Bone marrow (tissue), 2 donors: Measurements from ENCODE around the gene PRMT3.
"Not testable (repeated sequence)": the region's sequence is repeated elsewhere in the genome, so short reads cannot be mapped to it uniquely, and the experiment has no call there.

Source experiments
- DNase-seq, 2 donors: peaks; one replicate each; lab custom pipeline; 2025; lab: John Stamatoyannopoulos, UW

The PRMT3 gene

DNA sequence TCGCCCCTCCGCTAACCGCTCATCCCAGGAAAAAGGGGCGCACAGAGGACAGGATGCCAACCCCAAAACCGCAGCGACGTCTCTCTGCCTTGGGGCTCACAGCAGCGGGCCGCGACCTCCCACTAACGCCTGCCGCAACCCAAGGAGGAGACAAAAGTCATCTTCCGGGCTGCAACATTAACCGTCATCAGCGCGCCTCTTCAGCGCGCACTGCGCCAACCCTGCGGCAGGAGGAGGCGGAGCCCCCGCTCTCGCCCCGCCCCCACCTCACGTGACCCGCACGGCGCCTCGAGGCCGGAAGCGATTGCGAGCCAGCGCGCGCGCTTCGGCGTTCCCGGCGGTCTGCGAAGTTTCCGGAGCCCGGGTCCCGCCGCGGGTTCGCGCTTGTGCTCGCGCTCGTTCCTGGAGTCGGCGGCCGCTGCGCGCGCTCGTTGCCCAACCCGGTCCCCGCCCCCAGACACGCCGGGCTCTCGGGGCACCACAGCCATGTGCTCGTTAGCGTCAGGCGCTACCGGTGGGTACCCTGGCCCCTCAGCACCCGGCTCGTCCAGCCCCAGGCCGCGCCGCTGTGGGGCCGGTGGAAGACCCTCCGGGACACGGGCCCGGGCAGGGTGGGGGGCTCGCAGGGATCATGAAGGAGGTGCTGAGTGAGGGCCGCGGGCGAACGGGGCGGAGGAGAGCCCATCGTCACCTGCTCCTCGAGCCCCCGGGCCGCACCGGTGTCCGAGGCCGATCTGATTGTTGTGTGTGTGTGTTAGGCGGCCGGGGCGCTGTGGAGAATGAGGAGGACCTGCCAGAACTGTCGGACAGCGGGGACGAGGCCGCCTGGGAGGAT is at the start of gene PRMT3:
Gene PRMT3, plus strand, starts transcription at position 456 of the 835 bp plus-strand sequence. Its CDS starts 31 bp downstream, at position 487.
- peak; percentile 92 to 94 for DNase-seq

DNA sequence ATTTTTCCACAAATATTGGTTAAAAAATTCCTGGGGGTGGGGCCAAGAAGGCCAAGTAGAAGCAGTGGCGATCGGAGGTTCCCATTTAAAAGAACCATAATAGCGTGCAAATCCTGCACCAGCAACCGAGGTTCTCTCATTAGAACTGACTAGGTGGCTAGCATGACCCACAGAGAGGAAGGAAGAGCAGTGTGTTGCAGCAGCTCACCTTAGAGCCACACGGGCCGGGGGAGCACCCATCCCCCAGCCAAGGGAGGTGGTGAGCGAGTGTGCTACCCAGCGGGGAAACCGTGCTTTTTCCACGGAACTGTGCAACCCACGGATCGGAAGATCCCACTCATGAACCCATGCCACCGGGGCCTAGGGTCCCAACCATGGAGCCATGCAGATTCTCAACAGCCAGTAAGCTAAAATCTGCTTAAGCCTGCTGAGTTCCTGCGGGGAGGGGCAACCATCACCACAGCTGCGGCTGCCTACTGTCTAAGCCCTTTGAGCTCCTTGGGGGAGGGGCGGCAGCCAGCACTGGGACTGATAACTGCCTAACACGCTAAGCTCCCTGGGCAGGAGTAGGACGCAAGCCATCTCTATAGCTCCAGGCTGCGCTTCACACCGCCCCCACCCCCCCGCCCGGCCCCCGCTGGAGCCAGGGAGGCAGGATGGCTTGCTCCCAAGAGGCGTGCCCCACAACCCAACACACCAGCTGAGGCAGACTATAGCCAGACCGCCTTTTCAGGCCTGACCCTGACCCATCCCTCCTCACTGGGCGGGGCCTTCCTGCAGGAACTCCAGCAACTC is 45.0 kb upstream of the PRMT3 start:
- DNase-seq, result no peak

DNA sequence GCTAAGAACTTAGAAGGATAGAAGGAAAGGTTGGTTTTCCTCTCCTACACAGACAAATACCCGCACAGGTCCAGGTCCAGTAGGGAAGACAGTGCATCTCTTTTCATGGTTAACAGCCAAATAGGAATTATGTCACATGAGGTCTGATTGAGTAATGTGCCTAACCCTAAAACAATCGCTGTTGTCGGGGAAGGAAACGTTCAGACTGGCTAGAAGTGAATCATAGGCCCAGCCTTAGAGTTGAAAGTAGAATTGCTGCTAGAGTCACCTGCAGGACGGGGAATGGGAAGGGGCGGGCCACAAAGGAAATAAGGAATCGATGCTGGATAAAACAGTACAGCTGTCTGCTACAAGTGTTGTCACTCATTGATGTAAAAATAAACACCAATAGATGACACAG is 36.4 kb upstream of the PRMT3 start:
- DNase-seq, result no peak

DNA sequence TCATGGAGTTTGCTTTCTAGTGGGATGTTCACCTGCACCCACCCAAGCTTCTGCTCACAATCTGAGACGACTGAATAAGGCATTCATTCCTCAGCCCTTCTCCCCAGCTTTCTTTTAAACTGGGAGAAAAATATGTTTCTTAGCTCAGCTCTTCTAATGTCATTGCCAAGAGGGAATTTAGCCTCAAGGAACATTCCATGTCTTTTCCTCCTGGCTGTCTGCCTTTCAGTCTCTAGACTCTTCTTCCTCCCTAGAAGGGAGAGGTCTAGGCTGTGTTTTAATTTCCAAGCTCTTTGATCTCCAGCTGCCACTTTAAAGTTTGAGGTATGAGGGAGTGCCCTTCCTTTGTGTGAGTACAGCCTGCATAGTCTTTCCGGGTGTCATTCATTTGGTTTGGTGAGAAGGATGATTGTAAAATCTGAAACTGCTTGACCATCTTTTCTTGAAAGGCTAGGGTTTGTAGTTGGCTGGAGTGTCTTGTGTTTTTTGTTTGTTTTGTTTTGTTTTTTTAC is 35.7 kb upstream of the PRMT3 start:
- DNase-seq, result no peak

DNA sequence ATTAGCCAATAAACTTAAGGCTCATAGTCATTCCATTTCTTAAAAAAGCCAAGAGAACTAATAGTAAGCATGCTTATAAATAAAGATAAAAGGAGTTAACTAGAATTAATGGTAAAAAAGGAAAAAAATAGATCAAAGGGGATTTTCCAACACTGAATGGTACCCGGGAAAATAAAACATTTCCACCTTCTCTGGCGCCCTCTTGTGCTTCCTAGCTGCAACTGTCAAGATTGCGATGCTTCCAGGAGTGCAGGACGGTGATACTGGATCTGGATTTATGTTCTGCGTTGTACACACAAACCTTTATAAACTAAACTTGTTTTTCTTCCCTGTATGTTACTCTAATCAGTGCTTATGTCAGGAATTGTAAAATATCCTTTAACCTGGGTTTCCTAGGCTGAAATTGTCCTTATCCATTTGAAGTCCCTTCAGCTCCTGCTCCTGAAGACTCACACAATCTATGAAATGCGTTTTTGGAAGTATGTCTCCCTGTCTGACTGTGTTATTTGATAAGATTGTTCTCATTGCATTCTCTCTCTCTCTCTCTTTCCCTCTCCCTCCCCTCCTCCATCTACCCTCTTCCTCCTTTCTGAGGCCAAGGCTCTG is 33.6 kb upstream of the PRMT3 start:
- DNase-seq, result no peak

DNA sequence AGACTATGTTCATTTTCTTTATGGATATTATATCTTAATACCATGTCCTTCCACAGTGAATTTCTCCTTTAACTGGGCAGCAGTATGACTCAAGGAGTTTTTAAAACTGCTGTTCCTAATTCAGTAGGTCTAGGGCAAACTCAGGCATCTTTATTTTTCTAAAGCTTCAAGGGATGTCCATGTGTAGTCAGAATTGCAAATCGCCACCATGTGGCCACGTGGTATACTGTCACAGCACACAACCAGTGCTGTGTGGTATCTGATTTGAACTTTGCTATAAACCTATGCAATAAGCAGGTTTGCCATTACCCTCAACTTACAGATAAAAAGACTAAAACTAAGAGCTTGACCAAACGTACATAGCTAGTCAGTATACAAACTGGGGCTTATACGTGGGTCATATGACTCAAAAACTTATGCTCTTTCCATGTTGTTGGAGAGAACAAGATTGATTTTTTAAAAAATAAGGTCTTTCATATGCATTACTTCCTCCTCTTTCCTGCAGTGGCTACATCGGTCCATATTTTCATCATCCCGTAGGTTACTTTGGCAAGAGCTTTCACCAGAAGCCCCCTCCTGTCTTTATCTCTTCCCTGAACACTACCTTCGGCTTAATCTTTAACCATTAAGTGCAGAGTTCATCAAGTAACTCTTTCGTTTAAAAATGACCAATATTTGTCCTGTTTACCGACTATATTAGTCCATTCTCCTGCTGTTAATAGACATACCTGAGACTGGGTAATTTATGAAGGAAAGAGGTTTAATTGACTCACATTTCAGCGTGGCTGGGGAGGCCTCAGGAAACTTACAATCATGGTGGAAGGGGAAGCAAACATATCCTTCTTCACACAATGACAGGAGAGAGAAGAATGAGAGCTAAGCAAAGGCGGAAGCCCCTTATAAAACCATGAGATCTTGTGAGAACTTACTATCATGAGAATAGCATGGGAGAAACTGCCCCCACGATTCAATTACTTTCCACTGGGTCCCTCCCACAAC is 32.0 kb upstream of the PRMT3 start:
- no peak for DNase-seq

DNA sequence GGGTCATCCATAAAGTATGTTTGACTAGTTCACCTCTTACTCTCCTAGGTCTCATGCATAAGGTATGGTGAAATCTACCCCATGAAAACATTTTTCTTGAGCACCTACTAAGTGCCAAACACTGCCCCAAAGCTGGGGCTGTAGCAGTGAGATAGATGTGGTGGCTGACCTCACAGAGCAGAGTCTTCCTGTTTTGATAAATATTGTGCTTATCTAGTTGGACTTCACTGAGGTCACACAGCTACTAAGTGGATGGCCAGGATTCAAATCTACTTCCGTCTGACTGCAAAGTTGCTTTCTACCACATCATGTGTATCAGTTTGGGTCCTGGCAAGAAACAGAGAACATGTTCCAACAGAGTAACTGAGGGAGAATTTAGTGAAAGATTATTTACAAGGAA is 30.4 kb upstream of the PRMT3 start:
- no peak for DNase-seq

DNA sequence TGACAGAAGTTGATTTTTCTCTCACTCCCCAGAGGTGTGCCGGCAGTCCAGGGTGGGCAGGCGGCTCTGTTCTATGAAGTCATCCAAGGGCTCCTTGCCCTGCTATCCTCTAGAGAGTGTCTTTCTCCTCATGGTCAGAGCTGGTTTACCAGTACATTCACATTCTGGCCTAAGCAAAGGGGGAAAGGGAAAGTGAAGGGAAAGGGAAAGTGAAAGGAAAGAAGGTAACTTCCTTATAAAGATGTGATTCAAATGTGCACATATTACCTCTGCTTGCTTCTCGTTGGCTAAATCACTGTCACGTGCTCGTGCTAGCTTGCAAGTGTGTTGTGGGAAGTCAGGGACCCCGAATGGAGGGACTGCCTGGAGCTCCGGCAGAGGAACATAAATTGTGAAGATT is 26.9 kb upstream of the PRMT3 start:
- DNase-seq, result peak in 1 of 2 donors; percentile 77

DNA sequence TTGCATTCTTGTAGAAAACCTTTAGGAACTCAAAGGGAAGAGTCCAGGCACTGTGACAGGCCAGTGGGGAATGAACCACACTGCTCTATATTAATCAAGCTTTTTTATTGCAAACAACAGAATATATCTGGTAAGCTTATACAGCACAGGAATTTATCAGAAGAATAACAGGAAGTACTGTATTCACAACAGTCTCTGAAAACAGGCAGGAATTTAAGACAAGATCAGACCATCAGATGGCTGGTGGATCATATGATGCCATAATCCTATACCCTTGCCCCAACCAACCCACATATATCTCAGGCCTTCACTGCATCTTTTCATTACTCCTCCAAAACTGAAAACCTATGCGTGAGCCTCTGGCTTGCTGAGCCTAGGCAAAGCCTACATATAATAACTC is 25.0 kb upstream of the PRMT3 start:
- no peak for DNase-seq

DNA sequence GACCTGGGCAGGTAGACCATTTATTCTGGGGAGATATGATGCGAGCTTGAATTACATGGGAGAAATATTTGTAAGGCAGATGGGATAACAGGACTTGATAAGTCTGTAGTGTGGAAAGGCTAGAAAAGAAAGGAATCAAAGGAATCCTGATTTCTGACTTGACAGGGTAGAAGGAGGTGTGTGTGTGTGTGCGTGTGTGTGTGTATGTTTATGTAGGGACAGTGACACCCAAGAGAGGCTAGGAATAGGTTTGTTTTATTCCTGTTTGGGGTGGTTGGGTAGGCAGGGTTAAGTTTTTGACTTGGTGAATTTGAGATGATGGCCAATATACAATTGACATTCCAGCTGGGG is 24.4 kb upstream of the PRMT3 start:
- DNase-seq, result no peak

DNA sequence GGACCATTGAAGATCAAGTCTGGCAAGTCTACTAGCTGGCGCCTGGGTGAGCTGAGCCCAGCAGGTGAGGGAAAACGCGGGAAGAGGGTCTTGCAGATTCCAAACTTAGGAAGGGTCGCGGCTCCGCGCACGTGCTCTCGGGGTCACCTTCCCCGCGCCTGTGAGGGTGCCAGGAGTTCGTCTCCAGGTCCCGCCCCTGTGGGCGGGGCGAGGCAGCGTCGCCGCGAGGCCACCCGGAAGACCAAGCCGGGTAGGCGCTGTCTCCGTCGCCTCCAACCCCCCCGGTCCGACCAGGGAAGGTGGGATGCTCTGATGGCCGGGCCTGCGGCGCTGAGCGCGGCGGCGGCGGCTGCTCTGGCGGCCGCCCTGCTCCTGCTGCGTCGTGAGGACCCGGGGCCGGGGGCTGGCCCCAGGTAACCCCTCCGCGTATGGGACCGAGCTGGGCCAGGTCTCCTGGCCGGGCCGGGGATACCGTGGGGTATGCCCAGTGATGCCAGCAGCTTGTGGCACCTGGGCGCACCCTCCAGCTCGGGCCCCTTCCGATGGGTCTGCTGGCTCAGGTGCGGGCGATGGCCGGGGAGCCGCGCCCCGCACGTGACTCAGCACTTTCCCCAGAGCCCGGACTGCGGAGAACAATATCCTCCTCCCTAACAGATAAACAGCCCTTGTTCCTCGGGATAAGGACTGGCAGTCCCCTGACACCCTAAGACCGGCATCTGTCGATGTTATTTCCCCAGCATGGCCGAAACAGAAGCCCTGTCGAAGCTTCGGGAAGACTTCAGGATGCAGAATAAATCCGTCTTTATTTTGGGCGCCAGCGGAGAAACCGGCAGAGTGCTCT is 23.8 kb upstream of the PRMT3 start, which contains the start of gene HTATIP2:
Gene HTATIP2, plus strand, starts transcription at position 215 of the 841 bp plus-strand sequence. Its CDS starts 524 bp downstream, at position 739.
- peak; percentile 40 to 56 for DNase-seq

DNA sequence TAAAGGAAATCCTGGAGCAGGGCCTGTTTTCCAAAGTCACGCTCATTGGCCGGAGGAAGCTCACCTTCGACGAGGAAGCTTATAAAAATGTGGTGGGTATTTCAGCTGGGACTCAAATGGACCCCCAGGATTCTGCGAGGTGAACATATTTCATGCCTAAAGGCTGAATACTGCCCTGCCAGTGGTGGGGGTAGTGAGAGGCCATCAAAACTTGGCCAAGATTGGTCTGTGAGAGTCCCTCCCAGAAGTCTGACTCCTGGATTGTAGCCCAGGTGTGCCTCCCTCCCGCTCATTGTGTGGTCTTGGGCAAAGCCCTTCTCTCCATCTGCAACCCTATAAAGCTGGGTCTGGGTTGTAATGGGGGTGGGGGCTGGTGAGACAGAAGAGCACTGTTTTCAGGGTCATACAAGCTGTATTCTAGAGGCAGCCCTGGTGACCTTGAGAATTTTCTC is 23.1 kb upstream of the PRMT3 start:
- no peak for DNase-seq

DNA sequence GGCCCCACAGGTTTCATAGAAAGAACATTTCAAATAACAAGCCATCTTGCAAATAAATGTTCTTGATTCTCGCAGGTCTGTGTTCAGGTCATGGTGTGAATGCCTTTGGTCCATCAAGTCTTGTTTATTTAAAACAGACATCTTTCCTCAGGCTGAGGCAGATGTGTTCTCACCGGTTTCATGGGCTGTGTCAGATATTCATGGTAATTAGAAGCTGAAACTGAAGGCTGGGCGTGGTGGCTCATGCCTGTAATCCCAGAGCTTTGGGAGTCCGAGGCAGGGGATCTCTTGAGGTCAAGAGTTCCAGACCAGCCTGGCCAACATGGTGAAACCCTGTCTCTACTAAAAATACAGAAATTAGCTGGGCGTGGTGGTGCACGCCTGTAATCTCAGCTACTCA is 22.1 kb upstream of the PRMT3 start:
- not testable (repeated sequence) for DNase-seq

DNA sequence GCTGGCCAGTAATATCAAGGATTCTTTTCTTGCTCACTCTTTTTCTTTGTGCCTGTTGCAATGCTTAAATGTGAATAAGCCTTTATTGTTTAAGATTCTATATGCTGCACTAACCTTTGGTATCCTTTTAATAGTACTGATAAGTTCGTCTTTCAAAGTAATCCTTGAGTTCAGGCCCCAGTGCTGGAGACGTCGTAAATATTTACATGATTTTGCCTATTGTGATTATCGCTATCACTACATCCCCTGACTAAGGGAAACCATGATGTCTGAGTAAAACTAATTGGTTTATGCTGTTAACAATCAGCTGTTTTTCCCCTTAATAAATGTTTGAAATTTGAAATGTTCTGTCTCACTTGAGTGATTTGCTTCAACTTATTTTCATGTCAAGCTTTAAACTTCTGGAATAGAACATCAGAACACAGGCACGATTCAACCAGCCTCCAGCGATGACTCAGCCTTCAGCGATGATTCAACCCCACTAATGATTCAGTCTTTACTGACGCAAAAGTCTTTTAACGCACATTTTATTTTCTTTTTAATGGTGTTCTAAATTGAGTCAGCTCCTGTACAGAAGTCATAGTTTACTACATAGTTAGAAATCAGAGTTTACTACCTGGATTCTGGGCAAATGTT is 20.1 kb upstream of the PRMT3 start:
- peak; percentile 10 to 70 for DNase-seq

DNA sequence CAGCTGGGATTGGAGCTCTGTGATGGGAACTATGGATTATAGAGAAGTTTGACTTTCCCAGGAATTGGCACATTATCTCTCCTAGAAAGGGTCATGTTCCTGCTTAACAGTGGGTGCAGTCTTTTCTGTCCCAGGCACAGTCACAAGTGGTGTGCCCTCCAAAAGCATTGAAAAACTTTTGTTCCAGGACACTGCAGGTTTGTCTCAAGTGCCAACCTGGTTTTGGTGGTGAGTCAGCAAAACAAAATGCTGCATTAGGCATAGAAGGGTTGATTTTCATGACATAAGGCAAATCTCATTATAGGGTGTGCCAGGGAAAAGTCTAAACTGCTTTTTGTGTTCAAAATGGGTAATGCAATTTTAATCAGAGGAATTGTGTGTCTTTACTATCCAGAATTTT is 19.1 kb upstream of the PRMT3 start:
- DNase-seq, result no peak

DNA sequence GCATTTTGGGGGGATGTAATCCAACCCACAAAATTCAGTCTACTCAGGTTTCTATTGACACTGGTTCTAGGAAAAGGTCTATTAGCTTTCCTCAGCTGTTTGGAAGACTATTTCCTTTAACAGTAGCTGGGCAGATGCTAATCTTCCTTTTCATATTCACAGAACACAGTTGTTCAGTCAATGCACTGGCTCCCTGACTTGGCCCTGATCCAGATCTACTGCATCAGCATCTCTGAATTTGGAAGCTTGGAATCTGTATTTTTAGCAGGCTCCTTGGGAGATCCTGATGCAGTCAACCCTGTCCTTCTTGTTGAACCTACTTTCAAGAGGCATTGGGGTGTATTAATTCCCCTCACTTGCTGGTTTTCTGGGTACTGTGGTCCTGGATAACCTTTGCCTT is 17.7 kb upstream of the PRMT3 start:
- DNase-seq, result no peak

DNA sequence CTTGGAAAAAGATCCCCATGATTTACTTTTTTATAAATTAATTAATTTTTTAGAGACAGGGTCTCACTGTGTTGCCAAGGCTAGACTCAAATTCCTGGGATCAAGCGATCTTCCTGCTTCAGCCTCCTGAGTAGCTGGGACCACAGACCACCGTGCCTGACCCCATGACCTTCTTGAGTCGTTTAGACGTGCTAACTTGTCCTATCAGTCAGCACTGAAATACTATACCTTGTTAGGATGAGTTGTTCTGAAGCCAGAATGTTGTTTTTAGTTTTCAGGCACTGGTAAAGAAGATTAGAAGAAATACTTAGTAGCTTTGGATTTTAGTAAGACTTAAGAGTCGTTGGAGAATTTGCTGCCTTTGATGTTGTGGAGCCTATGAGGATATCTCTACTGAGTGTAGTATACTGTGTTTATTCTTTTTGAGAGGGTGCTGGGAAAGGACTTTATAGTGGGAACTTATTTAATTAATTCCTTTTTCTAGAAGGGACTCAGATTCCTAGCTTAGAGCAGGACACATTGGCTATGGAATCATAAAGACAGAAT is 15.4 kb upstream of the PRMT3 start:
- DNase-seq, result no peak

DNA sequence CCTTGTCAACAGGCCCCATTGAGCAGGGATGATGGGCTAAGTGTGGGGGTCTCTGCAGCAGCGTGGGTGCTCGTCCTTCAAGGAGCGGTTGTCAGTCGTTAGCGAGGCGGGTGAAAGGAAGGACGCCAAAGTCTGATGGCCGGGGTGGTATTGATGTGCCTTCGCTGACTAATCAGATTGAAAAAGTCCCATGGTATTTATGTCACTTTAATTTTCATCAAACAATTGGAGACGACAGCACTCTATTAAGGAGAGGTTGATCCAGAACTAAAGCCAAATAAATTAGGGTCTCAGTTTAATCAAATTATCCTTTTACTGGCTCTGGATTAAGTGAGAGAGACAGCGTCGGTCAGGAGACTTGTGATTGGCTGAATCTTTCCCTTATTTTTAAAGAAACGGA is 14.4 kb upstream of the PRMT3 start:
- no peak for DNase-seq

DNA sequence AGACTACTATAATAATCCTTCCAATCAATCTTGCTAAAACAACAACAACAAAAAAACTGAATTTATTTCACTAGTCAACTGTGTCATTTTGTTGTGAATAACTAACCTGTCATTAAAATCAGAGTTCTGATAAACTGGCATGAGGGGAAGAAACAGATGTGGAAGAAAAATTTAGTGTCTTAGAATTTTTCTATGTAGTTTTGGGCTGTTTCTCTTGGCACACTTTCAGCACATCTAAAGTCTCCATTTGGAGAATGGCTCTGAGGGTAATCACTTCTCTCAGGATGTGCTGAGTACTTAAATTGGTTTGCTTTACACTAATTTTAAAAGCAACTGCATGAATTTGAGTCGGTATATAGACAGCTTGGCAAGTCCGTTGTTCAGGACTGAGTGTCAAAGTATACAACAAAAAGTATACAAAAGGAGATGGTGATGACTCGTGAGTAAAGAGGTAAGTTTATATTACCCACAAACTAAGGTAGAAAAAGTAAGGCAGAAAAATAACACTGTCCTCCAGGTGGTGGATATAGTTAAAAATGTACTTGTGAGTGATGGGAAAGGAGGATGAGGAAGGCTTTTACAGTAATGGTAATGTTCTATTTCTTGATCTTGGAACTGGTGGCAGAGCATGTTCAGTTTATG is 13.8 kb upstream of the PRMT3 start:
- no peak for DNase-seq
